HEK293 (cell line): ENCODE measurements around the gene RELCH.

Source experiments
- CTCF ChIA-PET: fragments of 350-600 bp; formaldehyde crosslinking; extraction: SDS; loops from one replicate; lab custom pipeline; 2021; ENCODE audit warnings: antibody characterized with exemption; lab: Yijun Ruan, JAX
- POLR2A ChIA-PET: fragments of 300-600 bp; formaldehyde crosslinking; extraction: SDS; loops from one replicate; lab custom pipeline; 2020; ENCODE audit warnings: antibody characterized with exemption, inconsistent platforms; lab: Yijun Ruan, JAX
- H3K27ac ChIP-seq: fragments of 200-500 bp; sonication (Bioruptor generic); 2 replicates; pipeline ENCODE4 v1.5.1; 2014; ENCODE audit warnings: low read depth, low read length, control low read depth, inconsistent platforms; ENCODE audit errors: extremely low read depth
- H3K36me3 ChIP-seq, 2 experiments: fragments of 200-500 bp in 1 of 2; sonication (Bioruptor generic) in 1 of 2; 1 replicate in 1 of 2; 2 replicates in 1 of 2; pipeline ENCODE4 v1.5.1; 2014 to 2017; ENCODE audit warnings: inconsistent platforms in 2 of 2, low read length in 2 of 2; ENCODE audit not compliant: control insufficient read depth in 2 of 2, insufficient read depth in 1 of 2
- H3K4me1 ChIP-seq: fragments of 200-500 bp; sonication (Bioruptor generic); 2 replicates; pipeline ENCODE4 v1.5.1; 2014; ENCODE audit warnings: mild to moderate bottlenecking, low read length, inconsistent platforms; ENCODE audit not compliant: control insufficient read depth, insufficient read depth
- H3K4me3 ChIP-seq: 2 replicates; pipeline ENCODE4 v1.5.1; 2011; ENCODE audit warnings: low read depth, mild to moderate bottlenecking, control low read depth, low read length, moderate library complexity
- H3K9me3 ChIP-seq: fragments of 200-500 bp; sonication (Bioruptor generic); 2 replicates; pipeline ENCODE4 v1.5.1; 2014; ENCODE audit warnings: low read depth, low read length, inconsistent platforms; ENCODE audit not compliant: control insufficient read depth, insufficient read depth
- KLF7 ChIP-seq: fragments of 450-650 bp; formaldehyde crosslinking; IDR thresholded peaks from 2 replicates; pipeline ENCODE4 v1.5.1; 2016; ENCODE audit warnings: missing biosample characterization, missing genetic modification characterization, borderline replicate concordance
- KLF8 ChIP-seq: fragments of 450-650 bp; formaldehyde crosslinking; IDR thresholded peaks from 2 replicates; pipeline ENCODE4 v1.5.1; 2016; ENCODE audit warnings: missing biosample characterization, missing genetic modification characterization
- PRDM4 ChIP-seq: fragments of 450-650 bp; formaldehyde crosslinking; IDR thresholded peaks from 2 replicates; pipeline ENCODE4 v1.5.1; 2017; ENCODE audit warnings: missing biosample characterization, missing genetic modification characterization
- SCRT1 ChIP-seq: fragments of 450-650 bp; formaldehyde crosslinking; IDR thresholded peaks from 2 replicates; pipeline ENCODE4 v1.5.1; 2016; ENCODE audit warnings: missing biosample characterization, missing genetic modification characterization, borderline replicate concordance
- SCRT2 ChIP-seq: fragments of 450-650 bp; formaldehyde crosslinking; IDR thresholded peaks from 2 replicates; pipeline ENCODE4 v1.5.1; 2016; ENCODE audit warnings: missing biosample characterization, missing genetic modification characterization
- ZIC2 ChIP-seq: fragments of 450-650 bp; formaldehyde crosslinking; IDR thresholded peaks from 2 replicates; pipeline ENCODE4 v1.5.1; 2016; ENCODE audit warnings: missing biosample characterization, missing genetic modification characterization
- ZNF394 ChIP-seq: fragments of 450-650 bp; formaldehyde crosslinking; IDR thresholded peaks from 2 replicates; pipeline ENCODE4 v1.5.1; 2016; ENCODE audit warnings: missing biosample characterization, missing genetic modification characterization, mild to moderate bottlenecking, moderate library complexity, borderline replicate concordance
- ZNF404 ChIP-seq: fragments of 450-650 bp; formaldehyde crosslinking; IDR thresholded peaks from 2 replicates; pipeline ENCODE4 v1.5.1; 2017; ENCODE audit warnings: missing biosample characterization, missing genetic modification characterization
- ZNF664 ChIP-seq: fragments of 450-650 bp; formaldehyde crosslinking; IDR thresholded peaks from 2 replicates; pipeline ENCODE4 v1.5.1; 2016; ENCODE audit warnings: missing biosample characterization, missing genetic modification characterization
- ZNF768 ChIP-seq: fragments of 450-650 bp; formaldehyde crosslinking; IDR thresholded peaks from 2 replicates; pipeline ENCODE4 v1.5.1; 2018; ENCODE audit warnings: missing biosample characterization, mild to moderate bottlenecking, missing genetic modification characterization
- ZSCAN30 ChIP-seq: fragments of 450-650 bp; IDR thresholded peaks from 2 replicates; pipeline ENCODE4 v1.5.1; 2018; ENCODE audit warnings: missing biosample characterization, mild to moderate bottlenecking, missing genetic modification characterization, moderate library complexity
- TF ChIP-seq, protein P1 (sequence below): fragments of 450-650 bp; formaldehyde crosslinking; IDR thresholded peaks from 2 replicates; pipeline ENCODE4 v1.5.1; 2016; ENCODE audit warnings: missing biosample characterization, missing genetic modification characterization
- TF ChIP-seq, protein P2 (sequence below): fragments of 450-650 bp; formaldehyde crosslinking; optimal IDR thresholded peaks from 2 replicates; pipeline ENCODE3; 2016; ENCODE audit warnings: missing biosample characterization, mild to moderate bottlenecking, missing genetic modification characterization
- TF ChIP-seq, protein P3 (sequence below): fragments of 450-650 bp; formaldehyde crosslinking; IDR thresholded peaks from 2 replicates; pipeline ENCODE4 v1.5.1; 2016; ENCODE audit warnings: missing biosample characterization, missing genetic modification characterization
- TF ChIP-seq, protein P4 (sequence below): fragments of 450-650 bp; formaldehyde crosslinking; IDR thresholded peaks from 2 replicates; pipeline ENCODE4 v1.5.1; 2016; ENCODE audit warnings: missing biosample characterization, missing genetic modification characterization

Gene RELCH

DNA sequence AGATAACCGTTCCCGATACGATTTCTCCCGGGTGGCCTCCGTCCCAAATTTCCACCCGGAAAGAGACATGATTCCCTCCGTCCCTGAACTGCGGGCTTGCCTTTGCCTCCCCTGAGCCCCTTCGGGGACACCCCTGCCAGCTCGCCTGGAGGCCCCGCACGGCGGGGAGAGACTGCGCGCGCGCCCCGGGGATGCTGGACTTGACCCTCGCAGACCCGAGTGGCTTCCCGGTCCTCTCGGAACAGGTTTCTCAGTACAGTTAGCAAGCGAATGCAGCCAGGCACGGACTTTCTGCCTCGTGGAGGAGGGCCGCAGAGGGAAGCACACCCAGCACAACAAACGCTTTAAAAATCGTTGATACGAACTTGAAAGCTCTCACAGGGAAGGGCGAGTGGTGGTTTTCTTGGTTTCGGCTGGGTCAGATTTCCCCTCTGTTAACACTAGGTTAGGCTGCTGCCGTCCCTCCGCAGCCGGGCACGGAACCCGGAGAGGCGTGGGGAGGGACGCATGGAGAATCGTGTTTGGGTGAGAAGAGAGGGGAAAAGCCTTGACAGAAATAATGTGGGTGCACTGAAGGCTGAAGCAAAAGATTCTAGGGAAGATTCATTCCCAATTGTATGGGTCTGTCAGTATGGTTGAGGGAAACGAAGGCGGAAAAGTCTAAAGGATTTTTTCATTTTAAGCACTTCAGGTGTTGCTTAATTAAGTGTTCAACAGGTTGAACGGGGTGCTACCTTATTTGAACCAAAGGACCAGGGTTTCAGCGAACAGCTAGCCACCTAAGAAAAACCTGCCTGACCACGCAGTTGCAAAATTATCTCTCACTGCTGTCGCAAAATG is 139.0 kb downstream of the RELCH start (continued):
- TF ChIP-seq KLF7 (tag by site-specific recombination), result no peak
- TF ChIP-seq ZIC2 (tag by site-specific recombination), result peak; percentile 70
- 0 out of 2 replicates have a peak, but pooled peaks have one; percentile 12 for TF ChIP-seq ZNF394
- no peak for TF ChIP-seq ZSCAN30 (tag by site-specific recombination)
- TF ChIP-seq, protein P1, sequence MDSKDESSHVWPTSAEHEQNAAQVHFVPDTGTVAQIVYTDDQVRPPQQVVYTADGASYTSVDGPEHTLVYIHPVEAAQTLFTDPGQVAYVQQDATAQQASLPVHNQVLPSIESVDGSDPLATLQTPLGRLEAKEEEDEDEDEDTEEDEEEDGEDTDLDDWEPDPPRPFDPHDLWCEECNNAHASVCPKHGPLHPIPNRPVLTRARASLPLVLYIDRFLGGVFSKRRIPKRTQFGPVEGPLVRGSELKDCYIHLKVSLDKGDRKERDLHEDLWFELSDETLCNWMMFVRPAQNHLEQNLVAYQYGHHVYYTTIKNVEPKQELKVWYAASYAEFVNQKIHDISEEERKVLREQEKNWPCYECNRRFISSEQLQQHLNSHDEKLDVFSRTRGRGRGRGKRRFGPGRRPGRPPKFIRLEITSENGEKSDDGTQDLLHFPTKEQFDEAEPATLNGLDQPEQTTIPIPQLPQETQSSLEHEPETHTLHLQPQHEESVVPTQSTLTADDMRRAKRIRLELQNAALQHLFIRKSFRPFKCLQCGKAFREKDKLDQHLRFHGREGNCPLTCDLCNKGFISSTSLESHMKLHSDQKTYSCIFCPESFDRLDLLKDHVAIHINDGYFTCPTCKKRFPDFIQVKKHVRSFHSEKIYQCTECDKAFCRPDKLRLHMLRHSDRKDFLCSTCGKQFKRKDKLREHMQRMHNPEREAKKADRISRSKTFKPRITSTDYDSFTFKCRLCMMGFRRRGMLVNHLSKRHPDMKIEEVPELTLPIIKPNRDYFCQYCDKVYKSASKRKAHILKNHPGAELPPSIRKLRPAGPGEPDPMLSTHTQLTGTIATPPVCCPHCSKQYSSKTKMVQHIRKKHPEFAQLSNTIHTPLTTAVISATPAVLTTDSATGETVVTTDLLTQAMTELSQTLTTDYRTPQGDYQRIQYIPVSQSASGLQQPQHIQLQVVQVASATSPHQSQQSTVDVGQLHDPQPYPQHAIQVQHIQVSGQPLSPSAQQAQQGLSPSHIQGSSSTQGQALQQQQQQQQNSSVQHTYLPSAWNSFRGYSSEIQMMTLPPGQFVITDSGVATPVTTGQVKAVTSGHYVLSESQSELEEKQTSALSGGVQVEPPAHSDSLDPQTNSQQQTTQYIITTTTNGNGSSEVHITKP, result peak; percentile 56; the same call in 1 of the 2 replicates
- TF ChIP-seq, protein P2, sequence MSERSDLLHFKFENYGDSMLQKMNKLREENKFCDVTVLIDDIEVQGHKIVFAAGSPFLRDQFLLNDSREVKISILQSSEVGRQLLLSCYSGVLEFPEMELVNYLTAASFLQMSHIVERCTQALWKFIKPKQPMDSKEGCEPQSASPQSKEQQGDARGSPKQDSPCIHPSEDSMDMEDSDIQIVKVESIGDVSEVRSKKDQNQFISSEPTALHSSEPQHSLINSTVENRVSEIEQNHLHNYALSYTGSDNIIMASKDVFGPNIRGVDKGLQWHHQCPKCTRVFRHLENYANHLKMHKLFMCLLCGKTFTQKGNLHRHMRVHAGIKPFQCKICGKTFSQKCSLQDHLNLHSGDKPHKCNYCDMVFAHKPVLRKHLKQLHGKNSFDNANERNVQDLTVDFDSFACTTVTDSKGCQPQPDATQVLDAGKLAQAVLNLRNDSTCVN (tag by site-specific recombination), result peak; percentile 66
- TF ChIP-seq PRDM4 (tag by site-specific recombination), result 0 out of 2 replicates have a peak, but pooled peaks have one; percentile 6
- TF ChIP-seq ZNF664, result no peak; the same call in 1 of the 2 replicates
- TF ChIP-seq SCRT2 (tag by site-specific recombination), result peak; percentile 93
- TF ChIP-seq, all 188 proteins: peak for 17

DNA sequence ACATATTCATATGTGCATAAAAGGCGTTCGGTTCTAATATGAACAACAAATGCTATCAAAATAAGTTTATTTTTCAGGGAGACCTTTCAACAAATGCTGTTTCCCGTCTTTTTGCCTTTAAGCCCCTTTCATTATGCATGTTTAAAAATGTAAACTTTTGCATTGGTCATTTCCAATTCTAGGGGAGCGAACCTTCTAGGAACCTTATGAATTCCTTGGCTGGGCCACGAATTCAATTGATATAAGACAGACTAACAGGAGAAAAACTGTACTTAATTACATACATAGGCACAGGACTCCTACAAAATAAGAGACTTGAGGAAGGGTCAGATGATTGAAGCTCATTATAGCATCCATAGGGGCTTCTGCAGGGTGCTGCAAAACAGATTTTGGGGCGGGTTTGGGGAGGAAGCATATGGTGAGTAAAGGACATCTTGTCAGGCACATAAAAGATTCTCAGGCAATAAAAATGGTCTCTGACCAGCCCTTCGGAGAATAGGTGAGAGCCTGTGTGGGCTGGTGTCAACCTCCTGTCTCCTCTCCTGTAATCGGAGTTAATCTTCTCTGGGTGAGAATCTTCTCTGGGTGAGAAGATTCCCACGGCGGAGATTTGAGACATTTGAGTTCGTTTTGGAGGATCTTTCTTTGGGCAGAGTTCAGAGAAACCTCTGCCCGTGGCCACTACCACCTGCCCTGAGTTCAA is 139.7 kb downstream of the RELCH start:
- Histone ChIP-seq H3K27ac (no peak overlapping the region), H3K9me3 (no peaks in the 10 kb centered on the region), H3K4me3 (no peak overlapping the region), H3K36me3 (no peaks in the 10 kb centered on the region), H3K4me1 (peaks cover 46% of the 10 kb centered on the region)
- TF ChIP-seq, protein P3, sequence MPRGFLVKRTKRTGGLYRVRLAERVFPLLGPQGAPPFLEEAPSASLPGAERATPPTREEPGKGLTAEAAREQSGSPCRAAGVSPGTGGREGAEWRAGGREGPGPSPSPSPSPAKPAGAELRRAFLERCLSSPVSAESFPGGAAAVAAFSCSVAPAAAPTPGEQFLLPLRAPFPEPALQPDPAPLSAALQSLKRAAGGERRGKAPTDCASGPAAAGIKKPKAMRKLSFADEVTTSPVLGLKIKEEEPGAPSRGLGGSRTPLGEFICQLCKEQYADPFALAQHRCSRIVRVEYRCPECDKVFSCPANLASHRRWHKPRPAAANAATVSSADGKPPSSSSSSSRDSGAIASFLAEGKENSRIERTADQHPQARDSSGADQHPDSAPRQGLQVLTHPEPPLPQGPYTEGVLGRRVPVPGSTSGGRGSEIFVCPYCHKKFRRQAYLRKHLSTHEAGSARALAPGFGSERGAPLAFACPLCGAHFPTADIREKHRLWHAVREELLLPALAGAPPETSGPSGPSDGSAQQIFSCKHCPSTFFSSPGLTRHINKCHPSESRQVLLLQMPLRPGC (tag by site-specific recombination), result no peak
- TF ChIP-seq ZNF664 (no peak), SCRT1 (tag by site-specific recombination) (0 out of 2 replicates have a peak, but pooled peaks have one; percentile 5), ZNF404 (no peak), KLF8 (tag by site-specific recombination) (no peak), ZNF768 (tag by site-specific recombination) (no peak)
- TF ChIP-seq, protein P4, sequence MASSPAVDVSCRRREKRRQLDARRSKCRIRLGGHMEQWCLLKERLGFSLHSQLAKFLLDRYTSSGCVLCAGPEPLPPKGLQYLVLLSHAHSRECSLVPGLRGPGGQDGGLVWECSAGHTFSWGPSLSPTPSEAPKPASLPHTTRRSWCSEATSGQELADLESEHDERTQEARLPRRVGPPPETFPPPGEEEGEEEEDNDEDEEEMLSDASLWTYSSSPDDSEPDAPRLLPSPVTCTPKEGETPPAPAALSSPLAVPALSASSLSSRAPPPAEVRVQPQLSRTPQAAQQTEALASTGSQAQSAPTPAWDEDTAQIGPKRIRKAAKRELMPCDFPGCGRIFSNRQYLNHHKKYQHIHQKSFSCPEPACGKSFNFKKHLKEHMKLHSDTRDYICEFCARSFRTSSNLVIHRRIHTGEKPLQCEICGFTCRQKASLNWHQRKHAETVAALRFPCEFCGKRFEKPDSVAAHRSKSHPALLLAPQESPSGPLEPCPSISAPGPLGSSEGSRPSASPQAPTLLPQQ (tag by site-specific recombination), result no peak
- ChIA-PET CTCF (interaction anchor here (0.7 to 2.0 kb wide), 5 partner anchors 11 to 124 kb away, joined by 3 to 10 read pairs (median 5); no protein-coding TSS in a partner anchor), POLR2A (interaction anchor here (0.9 kb wide), 1 partner anchor 10 kb away, joined by 3 read pairs; no protein-coding TSS in a partner anchor)
